ENCODE data around the gene HOXA13.

Gene HOXA13

DNA sequence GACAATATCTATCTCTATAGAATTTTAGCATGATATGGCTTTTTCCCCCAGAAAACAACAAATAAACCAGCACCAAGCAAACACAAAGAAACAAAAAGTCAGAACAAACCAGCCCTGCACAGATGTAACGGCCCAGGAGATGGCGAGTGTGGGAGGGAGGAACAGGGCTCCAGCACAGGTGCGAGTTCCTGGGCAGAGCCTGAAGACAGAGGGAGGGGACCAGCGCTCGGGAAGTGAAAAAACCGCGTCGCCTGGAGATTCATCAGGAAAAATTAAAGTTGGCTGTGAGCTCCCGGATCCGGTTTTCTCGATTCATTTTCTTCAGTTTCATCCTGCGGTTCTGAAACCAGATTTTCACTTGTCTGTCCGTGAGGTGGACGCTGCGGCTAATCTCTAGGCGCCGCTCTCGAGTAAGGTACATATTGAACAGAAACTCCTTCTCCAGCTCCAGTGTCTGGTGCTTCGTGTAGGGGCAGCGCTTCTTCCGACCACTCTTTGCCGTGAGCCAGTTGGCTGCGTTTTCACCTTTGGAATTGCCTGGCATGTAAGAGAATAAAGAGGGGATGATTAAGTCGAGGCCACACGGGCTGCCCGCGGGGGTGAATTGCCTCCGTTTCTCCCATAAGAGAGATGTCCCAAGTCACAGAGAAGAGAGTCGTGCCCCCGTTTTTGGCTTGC is 28.1 kb downstream of the HOXA13 start (continued):
- TF ChIP-seq, protein P1, sequence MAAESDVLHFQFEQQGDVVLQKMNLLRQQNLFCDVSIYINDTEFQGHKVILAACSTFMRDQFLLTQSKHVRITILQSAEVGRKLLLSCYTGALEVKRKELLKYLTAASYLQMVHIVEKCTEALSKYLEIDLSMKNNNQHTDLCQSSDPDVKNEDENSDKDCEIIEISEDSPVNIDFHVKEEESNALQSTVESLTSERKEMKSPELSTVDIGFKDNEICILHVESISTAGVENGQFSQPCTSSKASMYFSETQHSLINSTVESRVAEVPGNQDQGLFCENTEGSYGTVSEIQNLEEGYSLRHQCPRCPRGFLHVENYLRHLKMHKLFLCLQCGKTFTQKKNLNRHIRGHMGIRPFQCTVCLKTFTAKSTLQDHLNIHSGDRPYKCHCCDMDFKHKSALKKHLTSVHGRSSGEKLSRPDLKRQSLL (tag by site-specific recombination; IDR thresholded peaks at IDR 0.05): 0 out of 2 replicates have a peak, but pooled peaks have one; percentile 6
- TF ChIP-seq ZNF366 (tag by site-specific recombination; conservative IDR thresholded peaks at IDR 0.05) (peak; percentile 39; the same call in 1 of the 2 replicates), ZFP41 (tag by site-specific recombination; IDR thresholded peaks at IDR 0.05; ENCODE audit: borderline replicate concordance) (no peak), ZNF2 (tag by site-specific recombination; IDR thresholded peaks at IDR 0.05) (no peak), ZNF10 (tag by site-specific recombination; IDR thresholded peaks at IDR 0.05) (no peak), ZNF175 (tag by site-specific recombination; IDR thresholded peaks at IDR 0.05) (no peak), MYNN (tag by site-specific recombination; IDR thresholded peaks at IDR 0.05; ENCODE audit: borderline replicate concordance) (no peak), ZNF140 (tag by site-specific recombination; IDR thresholded peaks at IDR 0.05) (no peak), ZNF621 (tag by site-specific recombination; IDR thresholded peaks at IDR 0.05) (no peak), PRDM1 (tag by site-specific recombination; IDR thresholded peaks at IDR 0.05) (peak; percentile 45; the same call in 1 of the 2 replicates), KLF10 (tag by site-specific recombination; IDR thresholded peaks at IDR 0.05) (no peak), RBAK (tag by site-specific recombination; IDR thresholded peaks at IDR 0.05) (no peak), ZNF133 (tag by site-specific recombination; IDR thresholded peaks at IDR 0.05) (no peak), ZXDB (tag by site-specific recombination; IDR thresholded peaks at IDR 0.05) (peak; percentile 4; the same call in 1 of the 2 replicates), ZNF549 (tag by site-specific recombination; IDR thresholded peaks at IDR 0.05) (no peak), ZNF658 (tag by site-specific recombination; IDR thresholded peaks at IDR 0.05) (no peak), ZNF132 (tag by site-specific recombination; IDR thresholded peaks at IDR 0.05; ENCODE audit: borderline replicate concordance) (no peak), EGR2 (tag by site-specific recombination; IDR thresholded peaks at IDR 0.05; ENCODE audit: low read depth) (no peak), ZNF600 (tag by site-specific recombination; IDR thresholded peaks at IDR 0.05) (peak; percentile 96), HOXD13 (CRISPR knock-in tag; IDR thresholded peaks at IDR 0.05; ENCODE audit: borderline replicate concordance) (no peak), ZBTB20 (tag by site-specific recombination; IDR thresholded peaks at IDR 0.05) (peak; percentile 31; the same call in 1 of the 2 replicates), SP3 (tag by site-specific recombination; IDR thresholded peaks at IDR 0.05) (peak; percentile 50; the same call in 1 of the 2 replicates), ZNF433 (tag by site-specific recombination; IDR thresholded peaks at IDR 0.05; ENCODE audit: low read depth) (no peak), ZNF555 (tag by site-specific recombination; conservative IDR thresholded peaks at IDR 0.05) (no peak), ZNF544 (tag by site-specific recombination; IDR thresholded peaks at IDR 0.05) (no peak)
- TF ChIP-seq, protein P2, sequence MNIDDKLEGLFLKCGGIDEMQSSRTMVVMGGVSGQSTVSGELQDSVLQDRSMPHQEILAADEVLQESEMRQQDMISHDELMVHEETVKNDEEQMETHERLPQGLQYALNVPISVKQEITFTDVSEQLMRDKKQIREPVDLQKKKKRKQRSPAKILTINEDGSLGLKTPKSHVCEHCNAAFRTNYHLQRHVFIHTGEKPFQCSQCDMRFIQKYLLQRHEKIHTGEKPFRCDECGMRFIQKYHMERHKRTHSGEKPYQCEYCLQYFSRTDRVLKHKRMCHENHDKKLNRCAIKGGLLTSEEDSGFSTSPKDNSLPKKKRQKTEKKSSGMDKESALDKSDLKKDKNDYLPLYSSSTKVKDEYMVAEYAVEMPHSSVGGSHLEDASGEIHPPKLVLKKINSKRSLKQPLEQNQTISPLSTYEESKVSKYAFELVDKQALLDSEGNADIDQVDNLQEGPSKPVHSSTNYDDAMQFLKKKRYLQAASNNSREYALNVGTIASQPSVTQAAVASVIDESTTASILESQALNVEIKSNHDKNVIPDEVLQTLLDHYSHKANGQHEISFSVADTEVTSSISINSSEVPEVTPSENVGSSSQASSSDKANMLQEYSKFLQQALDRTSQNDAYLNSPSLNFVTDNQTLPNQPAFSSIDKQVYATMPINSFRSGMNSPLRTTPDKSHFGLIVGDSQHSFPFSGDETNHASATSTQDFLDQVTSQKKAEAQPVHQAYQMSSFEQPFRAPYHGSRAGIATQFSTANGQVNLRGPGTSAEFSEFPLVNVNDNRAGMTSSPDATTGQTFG (tag by site-specific recombination; IDR thresholded peaks at IDR 0.05; ENCODE audit: borderline replicate concordance): no peak
- TF ChIP-seq, protein P3, sequence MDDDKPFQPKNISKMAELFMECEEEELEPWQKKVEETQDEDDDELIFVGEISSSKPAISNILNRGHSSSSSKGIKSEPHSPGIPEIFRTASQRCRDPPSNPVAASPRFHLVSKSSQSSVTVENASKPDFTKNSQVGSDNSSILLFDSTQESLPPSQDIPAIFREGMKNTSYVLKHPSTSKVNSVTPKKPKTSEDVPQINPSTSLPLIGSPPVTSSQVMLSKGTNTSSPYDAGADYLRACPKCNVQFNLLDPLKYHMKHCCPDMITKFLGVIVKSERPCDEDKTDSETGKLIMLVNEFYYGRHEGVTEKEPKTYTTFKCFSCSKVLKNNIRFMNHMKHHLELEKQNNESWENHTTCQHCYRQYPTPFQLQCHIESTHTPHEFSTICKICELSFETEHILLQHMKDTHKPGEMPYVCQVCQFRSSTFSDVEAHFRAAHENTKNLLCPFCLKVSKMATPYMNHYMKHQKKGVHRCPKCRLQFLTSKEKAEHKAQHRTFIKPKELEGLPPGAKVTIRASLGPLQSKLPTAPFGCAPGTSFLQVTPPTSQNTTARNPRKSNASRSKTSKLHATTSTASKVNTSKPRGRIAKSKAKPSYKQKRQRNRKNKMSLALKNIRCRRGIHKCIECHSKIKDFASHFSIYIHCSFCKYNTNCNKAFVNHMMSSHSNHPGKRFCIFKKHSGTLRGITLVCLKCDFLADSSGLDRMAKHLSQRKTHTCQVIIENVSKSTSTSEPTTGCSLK (tag by site-specific recombination; IDR thresholded peaks at IDR 0.05): no peak
- TF ChIP-seq, protein P4, sequence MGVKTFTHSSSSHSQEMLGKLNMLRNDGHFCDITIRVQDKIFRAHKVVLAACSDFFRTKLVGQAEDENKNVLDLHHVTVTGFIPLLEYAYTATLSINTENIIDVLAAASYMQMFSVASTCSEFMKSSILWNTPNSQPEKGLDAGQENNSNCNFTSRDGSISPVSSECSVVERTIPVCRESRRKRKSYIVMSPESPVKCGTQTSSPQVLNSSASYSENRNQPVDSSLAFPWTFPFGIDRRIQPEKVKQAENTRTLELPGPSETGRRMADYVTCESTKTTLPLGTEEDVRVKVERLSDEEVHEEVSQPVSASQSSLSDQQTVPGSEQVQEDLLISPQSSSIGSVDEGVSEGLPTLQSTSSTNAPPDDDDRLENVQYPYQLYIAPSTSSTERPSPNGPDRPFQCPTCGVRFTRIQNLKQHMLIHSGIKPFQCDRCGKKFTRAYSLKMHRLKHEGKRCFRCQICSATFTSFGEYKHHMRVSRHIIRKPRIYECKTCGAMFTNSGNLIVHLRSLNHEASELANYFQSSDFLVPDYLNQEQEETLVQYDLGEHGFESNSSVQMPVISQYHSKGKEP (tag by site-specific recombination; IDR thresholded peaks at IDR 0.05): no peak
- TF ChIP-seq, protein P5, sequence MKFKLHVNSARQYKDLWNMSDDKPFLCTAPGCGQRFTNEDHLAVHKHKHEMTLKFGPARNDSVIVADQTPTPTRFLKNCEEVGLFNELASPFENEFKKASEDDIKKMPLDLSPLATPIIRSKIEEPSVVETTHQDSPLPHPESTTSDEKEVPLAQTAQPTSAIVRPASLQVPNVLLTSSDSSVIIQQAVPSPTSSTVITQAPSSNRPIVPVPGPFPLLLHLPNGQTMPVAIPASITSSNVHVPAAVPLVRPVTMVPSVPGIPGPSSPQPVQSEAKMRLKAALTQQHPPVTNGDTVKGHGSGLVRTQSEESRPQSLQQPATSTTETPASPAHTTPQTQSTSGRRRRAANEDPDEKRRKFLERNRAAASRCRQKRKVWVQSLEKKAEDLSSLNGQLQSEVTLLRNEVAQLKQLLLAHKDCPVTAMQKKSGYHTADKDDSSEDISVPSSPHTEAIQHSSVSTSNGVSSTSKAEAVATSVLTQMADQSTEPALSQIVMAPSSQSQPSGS (tag by site-specific recombination; IDR thresholded peaks at IDR 0.05; ENCODE audit: low read depth): no peak
- TF ChIP-seq, protein P6, sequence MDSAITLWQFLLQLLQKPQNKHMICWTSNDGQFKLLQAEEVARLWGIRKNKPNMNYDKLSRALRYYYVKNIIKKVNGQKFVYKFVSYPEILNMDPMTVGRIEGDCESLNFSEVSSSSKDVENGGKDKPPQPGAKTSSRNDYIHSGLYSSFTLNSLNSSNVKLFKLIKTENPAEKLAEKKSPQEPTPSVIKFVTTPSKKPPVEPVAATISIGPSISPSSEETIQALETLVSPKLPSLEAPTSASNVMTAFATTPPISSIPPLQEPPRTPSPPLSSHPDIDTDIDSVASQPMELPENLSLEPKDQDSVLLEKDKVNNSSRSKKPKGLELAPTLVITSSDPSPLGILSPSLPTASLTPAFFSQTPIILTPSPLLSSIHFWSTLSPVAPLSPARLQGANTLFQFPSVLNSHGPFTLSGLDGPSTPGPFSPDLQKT (IDR thresholded peaks at IDR 0.05; ENCODE audit: borderline replicate concordance, low read depth, low read length): no peak
